K562 (cell line): ENCODE measurements around the gene ULBP1. TPM values are rescaled to one million over a fixed set of nuclear protein-coding genes. Genes with fewer than 3 reads are reported as not detected.
A peak's percentile ranks its signal among the peaks of the same experiment; 100 is the strongest.

Experiments used
- AFF4 ChIP-seq: sonication (generic); formaldehyde crosslinking; IDR thresholded peaks from 2 replicates; pipeline ENCODE4 v1.8.0; 2023; ENCODE audit warnings: mild to moderate bottlenecking, missing genetic modification reagents
- CREB3L1 ChIP-seq: fragments of 450-650 bp; IDR thresholded peaks from 2 replicates; pipeline ENCODE4 v1.6.1; 2014; ENCODE audit warnings: low read depth, mild to moderate bottlenecking, moderate library complexity, borderline replicate concordance
- GABPB1 ChIP-seq: sonication (generic); formaldehyde crosslinking; IDR thresholded peaks from 2 replicates; pipeline ENCODE4 v1.8.0; 2022; ENCODE audit warnings: mild to moderate bottlenecking, missing genetic modification reagents
- HDAC2 ChIP-seq: fragments of 450-650 bp; IDR thresholded peaks from 2 replicates; pipeline ENCODE4 v1.6.1; 2016; ENCODE audit warnings: mild to moderate bottlenecking
- MED1 ChIP-seq: sonication (generic); formaldehyde crosslinking; IDR thresholded peaks from 2 replicates; pipeline ENCODE4 v1.8.1; 2023; ENCODE audit warnings: missing genetic modification reagents, borderline replicate concordance
- NR2F6 ChIP-seq: fragments of 450-650 bp; formaldehyde crosslinking; IDR thresholded peaks from 2 replicates; pipeline ENCODE4 v1.4.0; 2020; ENCODE audit warnings: mild to moderate bottlenecking
- NR3C1 ChIP-seq: sonication (generic); formaldehyde crosslinking; IDR thresholded peaks from 2 replicates; pipeline ENCODE4 v1.8.1; 2022; ENCODE audit warnings: missing genetic modification reagents
- PYGO2 ChIP-seq: fragments of 450-650 bp; IDR thresholded peaks from 2 replicates; pipeline ENCODE4 v1.6.1; 2016; ENCODE audit warnings: mild to moderate bottlenecking, missing genetic modification characterization, moderate library complexity, missing compliant biosample characterization
- TCF3 ChIP-seq: sonication (generic); formaldehyde crosslinking; IDR thresholded peaks from 2 replicates; pipeline ENCODE4 v1.4.0; 2020; ENCODE audit warnings: mild to moderate bottlenecking, missing genetic modification reagents
- ZBTB11 ChIP-seq, 3 experiments: fragments of 200-800 bp in 1 of 3; fragments of 250-450 bp in 1 of 3; fragments of 450-650 bp in 1 of 3; sonication (Bioruptor Pico) in 1 of 3; sonication (Bioruptor generic) in 1 of 3; formaldehyde crosslinking in 1 of 3; IDR thresholded peaks; 2 replicates each; pipeline versions ENCODE4 v1.6.1 to v1.8.0; 2016 to 2022; ENCODE audit warnings: mild to moderate bottlenecking in 2 of 3, missing genetic modification characterization in 2 of 3, missing compliant biosample characterization in 1 of 3, moderate library complexity in 1 of 3
- ZNF282 ChIP-seq: sonication (generic); formaldehyde crosslinking; IDR thresholded peaks from 2 replicates; pipeline ENCODE4 v1.8.1; 2023; ENCODE audit warnings: missing genetic modification reagents
- polyA plus RNA-seq, 8 experiments: library from polyadenylated mRNA; depleted of rRNA in 4 of 8; stranded (reverse) in 5 of 8; unstranded in 3 of 8; fragments of >200 nt; fragmentation: Nextera tagmentation in 2 of 8; fragmentation: Illumina TruSeq in 1 of 8; extraction: Ambion mirVana in 2 of 8; extraction: Trizol in 1 of 8; gene quantifications; 2 replicates each; pipeline versions ENCODE4 v1.2.1 to v1.2.3, GENCODE V29; 2011 to 2014; ENCODE audit warnings: inconsistent platforms in 1 of 8, missing spikeins in 1 of 8
- total RNA-seq, 7 experiments: library from RNA; depleted of rRNA in 6 of 7; stranded (reverse); fragments of >200 nt in 6 of 7; fragmentation: Illumina TruSeq in 2 of 7; extraction: Trizol in 2 of 7; gene quantifications; 2 replicates each; pipeline versions ENCODE4 v1.2.1 to v1.2.3, GENCODE V29; 2011 to 2021; ENCODE audit warnings: low replicate concordance in 1 of 7
- TF ChIP-seq, protein P1 (sequence below): sonication (generic); formaldehyde crosslinking; IDR thresholded peaks from 2 replicates; pipeline ENCODE4 v1.4.0; 2020; ENCODE audit warnings: mild to moderate bottlenecking, missing genetic modification reagents

ULBP1 gene
- total and polyA plus RNA-seq, 9 of the 15 experiments (the other 6 are each of a cell fraction or from before 2014, with no cell fraction given) = 0.33 to 6.0 (median 2.5) TPM

GRCh38 chr6:149963462-149964307 lies at the start of gene ULBP1 (continued):
- TF ChIP-seq AFF4 (CRISPR knock-in tag) = 0 out of 2 replicates have a peak, but pooled peaks have one; percentile 86
- 0 out of 2 replicates have a peak, but pooled peaks have one; percentile 70 for TF ChIP-seq HDAC2
- 0 out of 6 replicates have a peak, but pooled peaks of 1 of the 3 experiments have one; percentile 37 for TF ChIP-seq ZBTB11 (CRISPR knock-in tag; IDR thresholded peaks at IDR 0.05)
- TF ChIP-seq, protein P1, sequence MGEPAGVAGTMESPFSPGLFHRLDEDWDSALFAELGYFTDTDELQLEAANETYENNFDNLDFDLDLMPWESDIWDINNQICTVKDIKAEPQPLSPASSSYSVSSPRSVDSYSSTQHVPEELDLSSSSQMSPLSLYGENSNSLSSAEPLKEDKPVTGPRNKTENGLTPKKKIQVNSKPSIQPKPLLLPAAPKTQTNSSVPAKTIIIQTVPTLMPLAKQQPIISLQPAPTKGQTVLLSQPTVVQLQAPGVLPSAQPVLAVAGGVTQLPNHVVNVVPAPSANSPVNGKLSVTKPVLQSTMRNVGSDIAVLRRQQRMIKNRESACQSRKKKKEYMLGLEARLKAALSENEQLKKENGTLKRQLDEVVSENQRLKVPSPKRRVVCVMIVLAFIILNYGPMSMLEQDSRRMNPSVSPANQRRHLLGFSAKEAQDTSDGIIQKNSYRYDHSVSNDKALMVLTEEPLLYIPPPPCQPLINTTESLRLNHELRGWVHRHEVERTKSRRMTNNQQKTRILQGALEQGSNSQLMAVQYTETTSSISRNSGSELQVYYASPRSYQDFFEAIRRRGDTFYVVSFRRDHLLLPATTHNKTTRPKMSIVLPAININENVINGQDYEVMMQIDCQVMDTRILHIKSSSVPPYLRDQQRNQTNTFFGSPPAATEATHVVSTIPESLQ (CRISPR knock-in tag) = peak; percentile 36; the same call in 1 of the 2 replicates
- no peak for TF ChIP-seq PYGO2 (tag)
- no peak for TF ChIP-seq NR2F6 (CRISPR knock-in tag)
- no peak for TF ChIP-seq ZNF282 (CRISPR knock-in tag)
- TF ChIP-seq NR3C1 (CRISPR knock-in tag) = no peak
- no peak for TF ChIP-seq MED1 (CRISPR knock-in tag)
- TF ChIP-seq GABPB1 = peak; percentile 67; the same call in 1 of the 2 replicates
- TF ChIP-seq CREB3L1 = peak; percentile 81
- 0 out of 2 replicates have a peak, but pooled peaks have one; percentile 7 for TF ChIP-seq TCF3 (CRISPR knock-in tag)
